Aorta (tissue), 5 donors: ENCODE measurements around the gene TXN2. TPM values are rescaled to one million over a fixed set of nuclear protein-coding genes. Genes with fewer than 3 reads are reported as not detected.
"Not testable (repeated sequence)": the region's sequence is repeated elsewhere in the genome, so short reads cannot be mapped to it uniquely, and the experiment has no call there.

ENCODE experiments used
- ATAC-seq: fragments of 200-7000 bp; cut with Tn5 transposase; one replicate; pipeline ENCODE4 v1.9.1; 2022; ENCODE audit warnings: moderate library complexity; ENCODE audit not compliant: low FRiP score
- DNase-seq, 2 donors: peaks; one replicate each; pipeline ENCODE4 v3.0.0-alpha.2; 2020
- H3K27ac ChIP-seq, 2 donors: one replicate each; pipeline ENCODE4 v1.5.1; 2013; ENCODE audit warnings: low read length in 2 of 2, mild to moderate bottlenecking in 2 of 2, moderate library complexity in 2 of 2, control low read depth in 1 of 2, inconsistent platforms in 1 of 2, low read depth in 1 of 2
- H3K27me3 ChIP-seq, 2 donors: one replicate each; pipeline ENCODE4 v1.6.1; 2013; ENCODE audit warnings: control low read depth in 1 of 2, low read length in 1 of 2, mild to moderate bottlenecking in 1 of 2, moderate library complexity in 1 of 2; ENCODE audit not compliant: insufficient read depth in 2 of 2, control insufficient read depth in 1 of 2
- H3K36me3 ChIP-seq, 2 donors: one replicate each; pipeline ENCODE4 v1.6.1; 2013; ENCODE audit warnings: control low read depth in 1 of 2, low read length in 1 of 2, mild to moderate bottlenecking in 1 of 2; ENCODE audit not compliant: insufficient read depth in 2 of 2, control insufficient read depth in 1 of 2
- H3K4me1 ChIP-seq, 2 donors: one replicate each; pipeline ENCODE4 v1.6.1; 2013; ENCODE audit warnings: low read length in 2 of 2, control low read depth in 1 of 2, mild to moderate bottlenecking in 1 of 2, moderate library complexity in 1 of 2; ENCODE audit not compliant: insufficient read depth in 2 of 2, control insufficient read depth in 1 of 2
- H3K4me3 ChIP-seq, 2 donors: one replicate each; pipeline ENCODE4 v1.5.1; 2013; ENCODE audit warnings: low read length in 2 of 2, control low read depth in 1 of 2, mild to moderate bottlenecking in 1 of 2
- H3K9me3 ChIP-seq: one replicate; pipeline ENCODE4 v1.6.1; 2013; ENCODE audit warnings: mild to moderate bottlenecking, low read length; ENCODE audit not compliant: control insufficient read depth
- WGBS, 2 donors: extraction: QIAGEN DNeasy Blood & Tissue Kit; methylation state at CpG; one replicate each; pipeline ENCODE4 v1.1.7; 2013; 5-methylcytosine and 5-hydroxymethylcytosine counted together
- intact Hi-C, 2 donors: fragments of 100-400 bp; cut with DNase I; formaldehyde crosslinking; loops; one replicate each; pipeline versions ENCODE4 v1.14.2 to v1.15.0; 2022
- polyA plus RNA-seq, 2 donors: library from polyadenylated mRNA; stranded (reverse); fragments of 200-250 nt; gene quantifications; one replicate each; pipeline ENCODE4 v1.2.3, GENCODE V29; 2013
- total RNA-seq, 2 donors: library from RNA; stranded (reverse); fragmentation: NEBNext Ultra II Directional; extraction: Animal tissue kit (Norgen Biotek cat#: 25700); gene quantifications; one replicate each; pipeline ENCODE4 v1.2.1, GENCODE V29; 2021
- donor health status: healthy with polysubstance abuse.
- donor health status: Bipolar disorder and iron deficiency.
- donor health status: DM: no; HTN: no; CAD: no.
- donor health status: DM: no; HTN: no; CAD: no.
- donor health status: DM: yes; HTN: yes; CAD: no.

The TXN2 gene
- total and polyA plus RNA-seq, 4 donors = 29.6 to 72.6 (median 48.2) TPM

DNA sequence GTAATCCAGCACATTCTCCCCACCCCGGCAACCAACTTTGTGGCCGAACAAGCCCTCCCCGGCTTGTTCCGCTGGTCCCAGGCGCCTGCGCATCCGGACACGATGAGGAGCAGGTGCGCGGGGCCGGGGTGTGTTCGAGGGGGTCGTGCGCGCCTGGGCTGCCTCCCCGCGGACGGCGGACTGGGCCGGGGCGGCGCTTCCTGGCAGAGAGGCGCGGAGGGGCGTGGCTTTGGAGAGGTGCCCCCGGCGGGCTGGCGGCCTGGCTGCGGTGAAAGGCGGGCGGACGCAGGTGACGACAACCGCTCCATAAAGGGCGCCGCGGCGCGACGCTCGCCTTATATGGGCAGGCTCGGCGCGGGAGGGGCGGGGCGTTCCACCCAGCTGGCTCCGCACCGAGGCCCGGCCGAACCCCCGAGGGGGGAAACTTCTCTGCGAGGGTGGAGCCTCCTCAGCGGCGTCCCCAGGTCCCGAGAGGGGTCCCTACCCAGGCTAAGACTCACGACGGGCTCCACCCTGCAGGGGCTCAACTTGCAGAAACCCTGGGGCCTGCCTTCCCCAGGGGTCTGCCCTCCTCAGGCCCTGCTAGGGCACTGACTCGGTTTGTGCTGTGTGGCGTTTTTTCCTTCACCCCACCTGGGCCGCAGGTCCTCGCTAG is 26.4 kb downstream of the TXN2 start:
- WGBS, 2 donors = 0 to 1% methylated on average over 59 to 61 of the region's 61 CpGs
- peak; percentile 96 to 98 for DNase-seq
- Histone ChIP-seq H3K4me1 (no peaks in the 10 kb centered on the region), H3K27ac (peak overlapping the region; percentile 78 to 96), H3K27me3 (no peaks in the 10 kb centered on the region), H3K36me3 (no peaks in the 10 kb centered on the region), H3K9me3 (no peaks in the 10 kb centered on the region), H3K4me3 (peak overlapping the region; percentile 12 to 35)
- ATAC-seq = peak; percentile 92
- intact Hi-C loops = loop anchor here in 1 of 2 donors (2.0 kb wide), 1 partner anchor 68 kb away; the partner anchor contains the start of gene MYH9

DNA sequence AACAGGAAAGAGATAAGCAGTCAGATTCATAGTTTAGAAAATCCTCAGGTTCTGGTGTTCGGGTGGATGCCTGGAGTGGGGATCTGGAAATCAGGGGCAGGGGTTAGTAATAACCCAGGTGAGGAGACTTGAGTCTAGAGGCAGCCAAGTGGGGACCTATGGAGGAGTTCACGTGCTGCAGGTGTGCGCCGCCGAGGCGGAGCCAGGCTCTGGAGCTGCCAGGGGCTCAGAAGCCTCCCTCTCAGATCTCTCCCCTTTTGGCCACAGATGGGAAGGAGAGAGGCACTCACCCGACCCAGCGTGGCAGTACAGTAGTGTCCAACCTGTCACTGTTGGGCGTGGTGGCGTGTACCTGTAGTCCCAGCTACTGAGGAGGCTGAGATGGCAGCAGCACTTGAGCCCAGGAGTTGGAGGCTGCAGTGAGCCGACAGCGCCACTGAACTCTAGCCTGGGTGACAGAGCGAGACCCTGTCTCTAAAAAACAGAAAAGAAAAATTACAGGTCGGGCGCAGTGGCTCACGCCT is 27.5 kb downstream of the TXN2 start:
- WGBS, 2 donors = 94 to 95% methylated on average over 16 of the region's 16 CpGs
- intact Hi-C loops = loop anchor here in 1 of 2 donors (2.0 kb wide), 1 partner anchor 67 kb away; the partner anchor contains the start of gene MYH9
- ATAC-seq (no peak), DNase-seq (no peak)
- peak overlapping the region in 1 of 2 donors; percentile 81 for H3K27ac ChIP-seq
- no peaks in the 10 kb centered on the region for H3K4me1 ChIP-seq
- H3K9me3 ChIP-seq = no peaks in the 10 kb centered on the region
- H3K27me3 ChIP-seq = no peaks in the 10 kb centered on the region
- no peak overlapping the region for H3K4me3 ChIP-seq
- H3K36me3 ChIP-seq = no peaks in the 10 kb centered on the region

DNA sequence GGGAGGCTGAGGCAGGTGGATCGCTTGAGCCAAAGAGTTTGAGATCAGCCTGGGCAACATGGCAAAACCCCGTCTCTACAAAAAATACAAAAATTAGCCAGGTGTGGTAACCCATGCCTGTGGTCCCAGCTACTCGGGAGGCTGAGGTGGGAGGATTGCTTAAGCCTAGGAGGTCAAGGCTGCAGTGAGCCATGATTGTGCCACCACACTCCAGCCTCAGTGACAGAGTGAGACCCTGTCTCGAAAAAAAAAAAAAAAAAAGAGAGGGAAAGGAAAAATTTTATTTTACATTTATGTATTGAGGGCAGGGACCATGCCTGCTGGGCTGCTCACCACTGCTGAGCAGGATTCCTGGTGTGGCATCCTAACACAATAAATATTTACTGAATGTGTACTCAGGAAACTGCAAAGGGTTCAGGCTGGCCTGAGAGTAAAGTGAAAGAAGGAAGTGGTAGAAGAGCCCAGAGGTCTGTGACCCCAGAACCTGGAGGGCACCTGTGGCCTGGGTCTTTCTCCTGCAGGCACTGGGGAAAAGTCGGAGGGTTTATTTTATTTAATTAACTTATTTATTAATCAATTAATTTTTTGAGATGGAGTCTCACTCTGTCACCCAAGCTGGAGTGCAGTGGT is 28.3 kb downstream of the TXN2 start:
- H3K4me3 ChIP-seq, H3K4me1 ChIP-seq, H3K36me3 ChIP-seq, intact Hi-C loops, DNase-seq, H3K9me3 ChIP-seq, ATAC-seq, H3K27me3 ChIP-seq, H3K27ac ChIP-seq: not testable (repeated sequence)
- 79 to 85% methylated on average over 4 to 5 of the region's 5 CpGs for WGBS, 2 donors

DNA sequence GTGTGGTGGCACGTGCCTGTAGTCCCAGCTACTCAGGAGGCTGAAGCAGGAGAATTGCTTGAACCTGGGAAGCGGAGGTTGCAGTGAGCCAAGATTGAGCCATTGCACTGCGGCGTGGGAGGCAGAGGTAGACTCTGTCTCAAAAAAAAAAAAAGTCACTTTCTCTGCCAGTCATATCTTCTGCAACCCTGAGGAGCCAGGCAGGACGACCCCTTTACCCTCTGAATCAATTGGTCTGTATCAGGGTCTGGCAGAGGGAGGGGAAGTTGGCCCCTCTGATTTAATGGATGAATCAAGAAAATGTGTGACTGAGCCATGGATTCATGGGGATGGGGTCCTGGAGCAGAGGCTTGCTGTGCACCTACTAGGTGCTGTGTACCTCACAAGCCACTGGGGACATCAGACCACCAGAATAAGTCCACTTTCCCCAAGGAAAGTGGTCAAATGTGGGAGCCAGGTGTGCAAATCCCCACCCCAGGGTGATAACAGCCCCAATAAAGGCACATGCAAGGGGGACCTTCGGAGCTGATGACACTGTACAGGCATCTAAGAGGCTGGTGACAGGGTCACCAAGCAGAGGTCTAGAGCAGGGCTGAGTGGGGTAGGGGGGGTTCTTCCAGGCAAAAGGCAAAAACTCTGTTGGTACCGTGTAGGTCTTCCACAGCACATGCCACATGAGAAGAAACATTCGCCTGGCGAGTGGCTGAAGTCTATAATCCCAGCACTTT is 29.0 kb downstream of the TXN2 start:
- ATAC-seq = no peak
- Histone ChIP-seq H3K36me3 (no peaks in the 10 kb centered on the region), H3K4me1 (no peaks in the 10 kb centered on the region), H3K9me3 (no peaks in the 10 kb centered on the region), H3K4me3 (no peak overlapping the region), H3K27ac (peak overlapping the region in 1 of 2 donors; percentile 61), H3K27me3 (no peaks in the 10 kb centered on the region)
- WGBS, 2 donors = 72 to 75% methylated on average over 9 of the region's 9 CpGs
- DNase-seq = no peak
- intact Hi-C loops = no loop called here

DNA sequence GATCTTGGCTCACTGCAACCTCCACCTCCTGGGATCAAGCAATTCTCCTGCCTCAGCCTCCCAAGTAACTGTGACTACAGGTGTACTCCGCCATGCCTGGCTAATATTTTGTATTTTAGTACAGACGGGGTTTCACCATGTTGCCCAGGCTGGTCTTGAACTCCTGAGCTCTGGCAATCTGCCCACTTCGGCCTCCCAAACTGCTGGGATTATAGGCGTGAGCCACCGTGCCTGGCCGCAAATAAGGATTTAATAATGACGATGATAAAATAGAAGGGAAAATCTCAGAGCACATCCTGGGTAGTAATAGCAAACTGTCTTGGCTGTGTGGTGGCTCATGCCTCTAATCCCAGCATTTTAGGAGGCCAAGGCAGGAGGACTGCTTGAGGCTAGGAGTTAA is 30.5 kb downstream of the TXN2 start:
- intact Hi-C loops, H3K4me3 ChIP-seq, H3K4me1 ChIP-seq, ATAC-seq, H3K36me3 ChIP-seq, H3K27me3 ChIP-seq, DNase-seq, H3K9me3 ChIP-seq: not testable (repeated sequence)
- WGBS, 2 donors = 89 to 94% methylated on average over 7 of the region's 7 CpGs
- peak overlapping the region in 1 of 2 donors; percentile 26 for H3K27ac ChIP-seq

DNA sequence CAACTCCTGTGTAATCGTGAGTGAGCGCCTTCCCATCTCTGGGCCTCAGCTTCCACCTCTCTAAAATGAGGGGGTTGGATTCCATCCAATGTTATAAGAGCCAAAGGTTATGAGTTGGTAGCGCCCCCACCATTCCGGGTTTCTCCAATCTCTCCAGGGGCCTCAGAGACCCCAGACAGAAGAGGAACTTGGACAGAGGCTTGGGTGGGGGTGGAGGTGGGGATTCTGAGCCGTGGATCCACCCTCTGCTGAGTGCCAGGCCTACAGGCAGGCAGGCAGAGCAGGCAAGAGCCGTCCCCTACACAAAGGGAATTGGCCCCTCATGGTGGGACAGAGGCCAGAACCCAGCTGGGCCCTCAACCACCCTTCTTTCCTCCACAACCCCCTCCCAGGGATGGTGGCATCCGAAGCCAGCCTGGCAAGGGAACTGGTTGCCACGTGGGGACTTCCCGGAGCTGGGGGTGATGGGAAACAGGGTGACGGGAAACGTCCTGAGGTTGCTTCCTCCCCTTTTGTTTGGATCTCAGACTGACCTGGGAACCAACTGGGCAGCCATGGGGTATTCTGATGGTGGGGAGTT is 31.8 kb downstream of the TXN2 start:
- no peak overlapping the region for H3K4me3 ChIP-seq
- intact Hi-C loops = no loop called here
- DNase-seq = no peak
- no peaks in the 10 kb centered on the region for H3K36me3 ChIP-seq
- no peaks in the 10 kb centered on the region for H3K9me3 ChIP-seq
- H3K27ac ChIP-seq = no peak overlapping the region
- no peaks in the 10 kb centered on the region for H3K4me1 ChIP-seq
- no peak for ATAC-seq
- 63 to 74% methylated on average over 11 of the region's 11 CpGs for WGBS, 2 donors
- no peaks in the 10 kb centered on the region for H3K27me3 ChIP-seq

DNA sequence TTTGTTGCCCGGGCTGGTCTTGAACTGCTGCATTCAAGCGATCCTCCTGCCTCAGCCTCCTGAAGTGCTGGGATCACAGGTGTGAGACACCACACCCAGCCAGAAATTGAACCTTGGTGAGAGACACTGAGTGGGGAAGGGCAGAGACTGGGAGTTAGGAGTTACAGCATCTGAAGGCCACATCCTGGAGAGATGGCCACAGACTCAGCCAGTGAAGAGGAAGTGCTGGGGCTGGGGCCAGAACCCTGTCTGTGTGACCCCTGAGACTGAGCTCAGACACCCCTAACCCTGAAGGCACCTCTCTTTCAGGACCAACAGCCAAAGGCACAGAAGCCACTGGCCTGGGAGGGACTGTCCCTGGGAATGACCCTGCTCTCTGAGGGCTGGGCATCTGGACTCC is 33.8 kb downstream of the TXN2 start:
- intact Hi-C loops = no loop called here
- no peak for ATAC-seq
- Histone ChIP-seq H3K4me1 (no peaks in the 10 kb centered on the region), H3K9me3 (no peaks in the 10 kb centered on the region), H3K27ac (no peak overlapping the region), H3K36me3 (no peaks in the 10 kb centered on the region), H3K4me3 (no peak overlapping the region), H3K27me3 (no peaks in the 10 kb centered on the region)
- WGBS, 2 donors = 94 to 99% methylated on average over 2 of the region's 2 CpGs
- DNase-seq = no peak

DNA sequence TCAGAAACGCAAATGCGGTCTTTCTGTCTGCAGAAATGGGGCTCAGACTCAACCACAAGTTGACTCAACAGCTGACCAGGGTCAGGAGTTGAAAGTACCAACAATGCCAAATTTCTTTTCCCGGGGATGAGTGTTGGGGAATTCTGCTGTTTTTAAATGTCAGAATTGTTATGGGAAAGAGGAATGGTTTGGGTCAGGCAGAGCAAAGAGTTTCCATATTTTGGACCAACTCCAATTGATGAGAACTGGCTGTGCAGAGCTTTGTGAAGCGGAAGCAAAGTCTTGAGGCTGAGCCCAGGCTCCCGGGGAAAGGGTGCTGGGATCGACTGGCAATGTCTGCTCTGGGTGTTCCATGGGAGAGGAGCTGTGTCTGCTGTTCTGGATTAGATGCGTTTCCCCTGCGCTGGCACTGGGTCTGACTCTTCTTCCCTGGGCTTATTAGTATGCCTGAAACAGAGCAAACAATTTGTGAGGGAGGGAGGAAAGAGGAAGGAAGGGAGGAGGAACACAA is 36.2 kb downstream of the TXN2 start:
- ATAC-seq (no peak), DNase-seq (peak in 1 of 2 donors; percentile 81)
- H3K36me3 ChIP-seq = no peaks in the 10 kb centered on the region
- no peak overlapping the region for H3K4me3 ChIP-seq
- intact Hi-C loops = no loop called here
- no peaks in the 10 kb centered on the region for H3K9me3 ChIP-seq
- no peaks in the 10 kb centered on the region for H3K4me1 ChIP-seq
- H3K27me3 ChIP-seq = no peaks in the 10 kb centered on the region
- no peak overlapping the region for H3K27ac ChIP-seq
- 71 to 73% methylated on average over 8 of the region's 8 CpGs for WGBS, 2 donors
